SU-DHL-6 (cell line): ENCODE data around the gene HBB.

Experiments
- EZH2phosphoT487 ChIP-seq: fragments of 200-600 bp; sonication (generic), shearing (Covaris generic); conservative IDR thresholded peaks from 2 replicates; pipeline ENCODE4 v1.6.1; 2018; ENCODE audit warnings: mild to moderate bottlenecking, antibody characterized with exemption, low read length, moderate library complexity, mixed read lengths
- TF ChIP-seq, protein P1 (sequence below): fragments of 200-600 bp; sonication (generic); IDR thresholded peaks from one replicate; pipeline ENCODE4 v1.5.1; 2017; ENCODE audit warnings: antibody characterized with exemption, mild to moderate bottlenecking, low read length, moderate library complexity; ENCODE audit not compliant: insufficient read depth, poor library complexity, severe bottlenecking

DNA sequence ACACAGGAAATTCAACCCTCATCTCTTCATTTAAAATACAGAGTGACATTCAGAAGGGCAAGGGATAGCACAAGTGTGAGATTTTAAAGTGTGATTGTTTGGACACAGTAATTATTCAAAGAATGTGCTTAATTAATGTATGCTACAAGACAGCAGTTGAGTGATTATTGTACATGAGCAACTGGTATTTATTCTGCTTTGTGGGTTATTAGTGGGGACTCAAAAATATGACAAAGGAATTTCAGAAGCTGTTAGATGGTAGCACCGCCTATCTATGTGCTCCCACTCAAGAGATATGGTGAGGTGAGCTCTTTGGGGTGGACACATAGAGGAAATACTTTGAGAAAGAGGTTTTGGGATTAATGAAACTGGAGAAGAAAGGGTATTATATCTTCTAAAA is 13.2 kb upstream of the HBB start:
- TF ChIP-seq, protein P1, sequence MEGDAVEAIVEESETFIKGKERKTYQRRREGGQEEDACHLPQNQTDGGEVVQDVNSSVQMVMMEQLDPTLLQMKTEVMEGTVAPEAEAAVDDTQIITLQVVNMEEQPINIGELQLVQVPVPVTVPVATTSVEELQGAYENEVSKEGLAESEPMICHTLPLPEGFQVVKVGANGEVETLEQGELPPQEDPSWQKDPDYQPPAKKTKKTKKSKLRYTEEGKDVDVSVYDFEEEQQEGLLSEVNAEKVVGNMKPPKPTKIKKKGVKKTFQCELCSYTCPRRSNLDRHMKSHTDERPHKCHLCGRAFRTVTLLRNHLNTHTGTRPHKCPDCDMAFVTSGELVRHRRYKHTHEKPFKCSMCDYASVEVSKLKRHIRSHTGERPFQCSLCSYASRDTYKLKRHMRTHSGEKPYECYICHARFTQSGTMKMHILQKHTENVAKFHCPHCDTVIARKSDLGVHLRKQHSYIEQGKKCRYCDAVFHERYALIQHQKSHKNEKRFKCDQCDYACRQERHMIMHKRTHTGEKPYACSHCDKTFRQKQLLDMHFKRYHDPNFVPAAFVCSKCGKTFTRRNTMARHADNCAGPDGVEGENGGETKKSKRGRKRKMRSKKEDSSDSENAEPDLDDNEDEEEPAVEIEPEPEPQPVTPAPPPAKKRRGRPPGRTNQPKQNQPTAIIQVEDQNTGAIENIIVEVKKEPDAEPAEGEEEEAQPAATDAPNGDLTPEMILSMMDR: no peak
- no peak for TF ChIP-seq EZH2phosphoT487
